Activated naive CD8-positive, alpha-beta T cell treated with anti-CD3 and anti-CD28 coated beads, Interleukin-2, amount 50 U/mL, for 16 hours (primary cell): ENCODE measurements around the gene VAMP7.
"Not testable (repeated sequence)": the region's sequence is repeated elsewhere in the genome, so short reads cannot be mapped to it uniquely, and the experiment has no call there.

Experiments used
- DNase-seq: peaks from one replicate; pipeline ENCODE4 v3.0.0-alpha.2; 2020; ENCODE audit warnings: low read depth, low spot score

Gene VAMP7

GRCh38 chrX:155907661-155908060 is 26.5 kb downstream of the VAMP7 start:
- DNase-seq: not testable (repeated sequence)

GRCh38 chrX:155923200-155923599 is 42.1 kb downstream of the VAMP7 start:
- no peak for DNase-seq

- DNase-seq: not testable (repeated sequence)
Measured at GRCh38 chrX:155930852-155931618, 49.9 kb downstream of the VAMP7 start.

- DNase-seq: no peak
Measured at GRCh38 chrX:155938132-155938531, 57.0 kb downstream of the VAMP7 start.

- no peak for DNase-seq
Measured at GRCh38 chrX:155949098-155949497, 68.0 kb downstream of the VAMP7 start.

GRCh38 chrX:155951237-155951789 is 70.2 kb downstream of the VAMP7 start:
- no peak for DNase-seq

- DNase-seq: no peak
Measured at GRCh38 chrX:155953055-155953454, 71.9 kb downstream of the VAMP7 start.

- no peak for DNase-seq
Measured at GRCh38 chrX:155954793-155955192, 73.6 kb downstream of the VAMP7 start.

GRCh38 chrX:155956099-155956498 is 75.0 kb downstream of the VAMP7 start:
- no peak for DNase-seq

GRCh38 chrX:155956649-155957048 is 75.5 kb downstream of the VAMP7 start:
- DNase-seq: no peak

GRCh38 chrX:155957843-155958242 is 76.7 kb downstream of the VAMP7 start:
- DNase-seq: no peak

GRCh38 chrX:155959018-155959587 is 78.0 kb downstream of the VAMP7 start:
- no peak for DNase-seq

GRCh38 chrX:155962906-155963305 is 81.8 kb downstream of the VAMP7 start:
- no peak for DNase-seq

- DNase-seq: no peak
Measured at GRCh38 chrX:155966876-155967275, 85.7 kb downstream of the VAMP7 start.

GRCh38 chrX:155967653-155968325 is 86.6 kb downstream of the VAMP7 start:
- DNase-seq: no peak

- no peak for DNase-seq
Measured at GRCh38 chrX:155968326-155968661, 87.1 kb downstream of the VAMP7 start.

- no peak for DNase-seq
Measured at GRCh38 chrX:155968791-155969190, 87.6 kb downstream of the VAMP7 start.

- not testable (repeated sequence) for DNase-seq
Measured at GRCh38 chrX:155971658-155972057, 90.5 kb downstream of the VAMP7 start.

GRCh38 chrX:155972241-155972640 is 91.1 kb downstream of the VAMP7 start:
- not testable (repeated sequence) for DNase-seq

- no peak for DNase-seq
Measured at GRCh38 chrX:155983326-155983725, 102.2 kb downstream of the VAMP7 start.

GRCh38 chrX:155985208-155985607 is 104.1 kb downstream of the VAMP7 start:
- DNase-seq: no peak

GRCh38 chrX:155986995-155987394 is 105.8 kb downstream of the VAMP7 start:
- not testable (repeated sequence) for DNase-seq

GRCh38 chrX:155988859-155989258 is 107.7 kb downstream of the VAMP7 start:
- DNase-seq: no peak
